Fibroblast of pulmonary artery (primary cell): ENCODE measurements around the gene KIFAP3.
A peak's percentile ranks its signal among the peaks of the same experiment; 100 is the strongest.

Experiments
- DNase-seq: peaks from one replicate; pipeline ENCODE4 v3.0.0-alpha.2; 2010; ENCODE audit warnings: low read depth
- H3K4me3 ChIP-seq: replicated peaks from 2 replicates; pipeline ENCODE4 v1.5.1; 2011; ENCODE audit warnings: low read depth, mild to moderate bottlenecking, control low read depth, low read length, moderate library complexity
- TF ChIP-seq, protein P1 (sequence below): IDR thresholded peaks from 2 replicates; pipeline ENCODE4 v1.5.1; 2011; ENCODE audit warnings: mild to moderate bottlenecking, control low read depth, low read length, inconsistent platforms; ENCODE audit errors: missing control alignments

The KIFAP3 gene

DNA sequence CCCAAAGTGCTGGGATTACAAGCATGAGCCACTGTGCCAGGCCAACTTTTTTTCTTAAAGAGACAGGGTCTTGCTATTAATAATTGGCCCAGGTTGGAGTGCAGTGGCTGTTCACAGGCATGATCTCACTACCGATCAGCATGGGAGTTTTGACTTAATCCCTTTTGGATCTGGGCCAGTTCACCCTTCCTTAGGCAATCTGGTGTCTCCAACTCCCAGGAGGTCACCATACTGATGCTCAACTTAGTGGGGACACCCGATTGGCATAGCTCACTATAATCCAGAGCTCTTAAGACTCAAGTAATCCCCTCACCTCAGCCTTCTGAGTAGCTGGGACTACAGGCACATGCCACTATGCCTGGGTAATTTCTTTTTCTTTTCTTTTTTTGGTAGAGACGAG, 116.6 kb downstream of the KIFAP3 start:
- no peak for DNase-seq
- TF ChIP-seq, protein P1, sequence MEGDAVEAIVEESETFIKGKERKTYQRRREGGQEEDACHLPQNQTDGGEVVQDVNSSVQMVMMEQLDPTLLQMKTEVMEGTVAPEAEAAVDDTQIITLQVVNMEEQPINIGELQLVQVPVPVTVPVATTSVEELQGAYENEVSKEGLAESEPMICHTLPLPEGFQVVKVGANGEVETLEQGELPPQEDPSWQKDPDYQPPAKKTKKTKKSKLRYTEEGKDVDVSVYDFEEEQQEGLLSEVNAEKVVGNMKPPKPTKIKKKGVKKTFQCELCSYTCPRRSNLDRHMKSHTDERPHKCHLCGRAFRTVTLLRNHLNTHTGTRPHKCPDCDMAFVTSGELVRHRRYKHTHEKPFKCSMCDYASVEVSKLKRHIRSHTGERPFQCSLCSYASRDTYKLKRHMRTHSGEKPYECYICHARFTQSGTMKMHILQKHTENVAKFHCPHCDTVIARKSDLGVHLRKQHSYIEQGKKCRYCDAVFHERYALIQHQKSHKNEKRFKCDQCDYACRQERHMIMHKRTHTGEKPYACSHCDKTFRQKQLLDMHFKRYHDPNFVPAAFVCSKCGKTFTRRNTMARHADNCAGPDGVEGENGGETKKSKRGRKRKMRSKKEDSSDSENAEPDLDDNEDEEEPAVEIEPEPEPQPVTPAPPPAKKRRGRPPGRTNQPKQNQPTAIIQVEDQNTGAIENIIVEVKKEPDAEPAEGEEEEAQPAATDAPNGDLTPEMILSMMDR: no peak
- H3K4me3 ChIP-seq: no peak overlapping the region

DNA sequence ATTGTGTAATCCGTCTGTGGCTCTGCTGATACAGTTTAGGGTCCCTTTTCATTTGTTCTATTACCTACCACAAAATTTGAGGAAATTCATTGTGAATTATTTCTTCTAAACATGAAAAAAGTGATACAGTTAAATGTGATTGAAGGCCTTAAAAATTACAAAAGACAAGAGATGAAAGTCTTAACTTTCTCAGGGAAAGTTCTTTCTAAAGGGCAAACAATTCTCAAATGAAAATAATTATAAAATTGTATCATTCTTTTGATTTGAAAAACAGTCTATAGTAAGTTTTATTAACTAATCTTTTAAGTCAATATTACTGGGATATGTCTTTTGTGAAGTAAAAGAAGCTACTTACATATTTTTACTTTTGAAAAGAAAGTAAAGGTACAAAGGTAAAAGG, 123.4 kb downstream of the KIFAP3 start:
- H3K4me3 ChIP-seq: no peak overlapping the region
- DNase-seq: no peak
- TF ChIP-seq, protein P1: no peak

DNA sequence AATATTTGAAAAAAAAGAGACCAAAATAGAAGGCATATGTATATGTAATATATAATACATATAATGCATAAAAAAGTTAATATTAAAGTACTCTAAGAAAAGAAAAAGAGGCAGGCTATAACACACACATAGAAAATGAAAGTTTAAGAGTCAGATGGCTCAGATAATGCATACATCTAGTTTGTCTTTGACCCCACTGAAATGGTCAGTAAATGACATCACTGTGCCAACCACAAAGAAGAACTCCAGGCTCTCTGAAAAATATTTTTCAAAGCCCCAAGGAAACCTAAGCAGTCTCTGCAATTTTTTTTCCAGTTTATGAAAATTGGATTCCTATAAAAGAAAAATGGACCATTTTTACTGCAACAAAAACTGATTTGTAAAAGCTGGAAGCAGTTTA, 125.4 kb downstream of the KIFAP3 start:
- DNase-seq: peak; percentile 16
- H3K4me3 ChIP-seq: no peak overlapping the region
- TF ChIP-seq, protein P1: no peak

DNA sequence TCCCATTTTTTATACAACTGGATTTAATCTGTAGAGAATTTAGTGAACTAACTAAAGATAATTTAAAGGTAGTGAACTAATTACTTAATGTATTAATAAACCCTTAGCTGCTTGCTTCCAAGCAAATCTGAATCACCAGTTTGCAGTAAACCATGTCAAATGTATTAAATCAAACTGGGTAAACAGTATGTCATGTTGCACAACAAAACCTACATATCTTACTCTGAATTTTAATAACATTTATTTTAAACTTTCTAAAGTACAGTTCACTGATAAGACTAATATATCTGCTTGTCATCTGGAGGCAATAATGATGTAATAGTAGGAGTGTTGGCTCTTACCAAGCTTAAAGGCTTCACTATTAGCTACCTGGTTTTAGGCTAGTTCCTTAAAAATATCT, 128.3 kb downstream of the KIFAP3 start:
- H3K4me3 ChIP-seq: no peak overlapping the region
- no peak for DNase-seq
- TF ChIP-seq, protein P1: no peak

DNA sequence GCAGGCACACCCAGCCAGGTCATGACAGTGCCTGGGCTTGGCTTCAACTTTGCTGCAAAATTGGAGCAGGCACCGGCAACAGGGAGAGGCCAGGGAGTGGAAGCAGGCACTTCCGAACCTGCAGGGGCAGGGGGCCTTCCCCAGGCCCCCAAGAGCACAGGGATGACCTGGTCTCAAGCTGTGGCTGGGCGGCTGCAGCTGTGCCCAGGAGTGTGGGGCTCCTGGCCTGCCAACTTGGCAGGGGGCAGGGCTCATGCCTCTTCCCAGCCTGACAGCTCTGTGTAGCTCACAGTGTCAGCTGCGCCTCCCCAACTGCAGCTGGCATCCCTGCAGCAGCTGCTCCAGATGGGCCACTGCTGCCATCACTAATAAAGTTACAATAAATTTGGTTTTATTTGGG, 129.3 kb downstream of the KIFAP3 start:
- TF ChIP-seq, protein P1: no peak
- DNase-seq: no peak
- H3K4me3 ChIP-seq: no peak overlapping the region

DNA sequence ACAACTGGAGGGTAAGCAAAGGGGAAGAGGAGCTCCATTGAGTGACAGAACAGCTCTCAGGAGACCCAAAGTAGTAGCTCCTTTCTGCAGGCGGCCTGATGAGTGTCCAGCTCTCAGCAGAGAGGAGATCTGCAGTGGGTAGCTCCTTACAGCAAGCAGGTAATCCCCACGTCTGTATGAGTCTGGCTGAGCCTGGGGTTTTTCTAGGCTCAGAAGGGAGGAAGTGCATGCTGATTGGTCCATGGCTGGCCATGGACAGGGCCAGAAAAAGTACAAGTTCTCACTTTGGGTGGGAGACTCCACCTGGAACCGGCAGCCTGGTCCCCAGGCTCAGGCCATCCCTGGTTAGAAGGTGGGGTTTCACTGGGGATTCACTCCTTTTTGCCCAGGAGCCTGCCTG, 129.9 kb downstream of the KIFAP3 start:
- H3K4me3 ChIP-seq: no peak overlapping the region
- TF ChIP-seq, protein P1: no peak
- no peak for DNase-seq

DNA sequence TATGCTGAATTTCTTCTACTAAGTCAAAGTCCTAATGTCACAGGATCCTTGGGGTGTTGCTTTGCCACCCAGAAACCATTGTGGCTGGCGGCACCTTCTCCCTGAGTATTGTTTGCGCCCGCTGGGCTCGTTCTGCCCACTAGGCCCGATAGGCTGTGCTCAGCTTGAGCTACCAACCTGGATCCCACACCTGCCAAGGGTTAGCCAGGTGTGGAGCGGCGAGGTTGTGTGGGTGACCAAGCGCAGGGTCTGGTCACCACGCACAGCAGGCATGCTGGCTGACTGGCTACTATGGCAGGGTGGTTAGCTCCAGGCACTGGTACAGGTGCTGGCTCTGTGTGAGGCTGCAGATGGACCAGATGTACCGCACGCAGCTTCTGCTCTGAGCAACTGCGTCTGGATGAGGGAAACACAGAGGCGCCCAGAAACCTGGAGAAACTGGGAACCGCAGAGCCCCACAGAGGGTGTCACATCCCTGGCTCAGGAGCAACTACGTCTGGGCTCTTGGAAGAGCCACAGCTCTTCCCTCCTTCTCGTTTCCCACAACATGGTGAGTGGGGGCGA, 130.4 kb downstream of the KIFAP3 start:
- no peak for DNase-seq
- TF ChIP-seq, protein P1: no peak
- no peak overlapping the region for H3K4me3 ChIP-seq
